ENCODE data around the gene LRRC36.

- no peak for TF ChIP-seq CTCF (IDR thresholded peaks at IDR 0.05)
- TF ChIP-seq POLR2A (IDR thresholded peaks at IDR 0.05), result peak; percentile 6 to 25
Observed at GRCh38 chr16:67432506-67432890, 105.9 kb downstream of the LRRC36 start.
